Fibroblast of mammary gland (primary cell): ENCODE measurements around the gene SAMD3.
A peak's percentile ranks its signal among the peaks of the same experiment; 100 is the strongest.
"Not testable (repeated sequence)": the region's sequence is repeated elsewhere in the genome, so short reads cannot be mapped to it uniquely, and the experiment has no call there.

Source experiments
- DNase-seq: peaks from one replicate; pipeline ENCODE4 v3.0.0-alpha.2; 2010; ENCODE audit warnings: low read depth
- H3K4me3 ChIP-seq: 2 replicates; pipeline ENCODE4 v1.5.1; 2011; ENCODE audit warnings: low read depth, mild to moderate bottlenecking, low read length, moderate library complexity; ENCODE audit not compliant: control insufficient read depth
- TF ChIP-seq, protein P1 (sequence below): conservative IDR thresholded peaks from 2 replicates; pipeline ENCODE4 v1.5.1; 2011; ENCODE audit warnings: low read depth, low read length, inconsistent platforms; ENCODE audit not compliant: control insufficient read depth, insufficient read depth

SAMD3 gene

DNA sequence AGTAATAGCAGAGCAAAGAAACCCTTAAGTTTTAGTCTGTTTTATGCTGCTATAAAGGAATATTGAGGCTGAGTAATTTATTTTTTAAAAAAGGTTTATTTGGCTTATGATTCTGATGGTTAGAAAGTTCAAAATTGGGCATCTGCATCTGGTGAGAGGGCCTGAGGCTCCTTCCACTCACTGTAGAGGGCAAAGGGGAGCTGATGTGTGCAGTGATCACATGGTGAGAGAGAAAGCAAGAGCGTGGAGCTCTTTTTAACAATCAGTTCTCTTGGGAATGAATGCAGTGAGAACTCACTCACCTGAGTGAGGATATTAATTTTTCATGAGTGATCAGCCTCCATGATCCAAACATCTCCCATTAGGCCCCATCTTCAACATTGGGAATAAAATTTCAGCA is 36.4 kb upstream of the SAMD3 start:
- DNase-seq, result no peak
- TF ChIP-seq, protein P1, sequence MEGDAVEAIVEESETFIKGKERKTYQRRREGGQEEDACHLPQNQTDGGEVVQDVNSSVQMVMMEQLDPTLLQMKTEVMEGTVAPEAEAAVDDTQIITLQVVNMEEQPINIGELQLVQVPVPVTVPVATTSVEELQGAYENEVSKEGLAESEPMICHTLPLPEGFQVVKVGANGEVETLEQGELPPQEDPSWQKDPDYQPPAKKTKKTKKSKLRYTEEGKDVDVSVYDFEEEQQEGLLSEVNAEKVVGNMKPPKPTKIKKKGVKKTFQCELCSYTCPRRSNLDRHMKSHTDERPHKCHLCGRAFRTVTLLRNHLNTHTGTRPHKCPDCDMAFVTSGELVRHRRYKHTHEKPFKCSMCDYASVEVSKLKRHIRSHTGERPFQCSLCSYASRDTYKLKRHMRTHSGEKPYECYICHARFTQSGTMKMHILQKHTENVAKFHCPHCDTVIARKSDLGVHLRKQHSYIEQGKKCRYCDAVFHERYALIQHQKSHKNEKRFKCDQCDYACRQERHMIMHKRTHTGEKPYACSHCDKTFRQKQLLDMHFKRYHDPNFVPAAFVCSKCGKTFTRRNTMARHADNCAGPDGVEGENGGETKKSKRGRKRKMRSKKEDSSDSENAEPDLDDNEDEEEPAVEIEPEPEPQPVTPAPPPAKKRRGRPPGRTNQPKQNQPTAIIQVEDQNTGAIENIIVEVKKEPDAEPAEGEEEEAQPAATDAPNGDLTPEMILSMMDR, result no peak
- H3K4me3 ChIP-seq, result no peak overlapping the region

- H3K4me3 ChIP-seq, result no peak overlapping the region
- DNase-seq, result no peak
- TF ChIP-seq, protein P1, result no peak
Measured at GRCh38 chr6:130252527-130253237, 29.9 kb upstream of the SAMD3 start.

GRCh38 chr6:130245267-130245666 is 22.5 kb upstream of the SAMD3 start:
- TF ChIP-seq, protein P1, result no peak
- DNase-seq, result no peak
- no peak overlapping the region for H3K4me3 ChIP-seq

- no peak for DNase-seq
- TF ChIP-seq, protein P1, result no peak
- no peak overlapping the region for H3K4me3 ChIP-seq
Measured at GRCh38 chr6:130244728-130245127, 22.0 kb upstream of the SAMD3 start.

- DNase-seq, result peak; percentile 83
- H3K4me3 ChIP-seq, result no peak overlapping the region
- TF ChIP-seq, protein P1, result no peak
Measured at GRCh38 chr6:130240232-130240631, 17.5 kb upstream of the SAMD3 start.

- TF ChIP-seq, protein P1, result no peak
- no peak overlapping the region for H3K4me3 ChIP-seq
- no peak for DNase-seq
Measured at GRCh38 chr6:130239755-130240154, 17.0 kb upstream of the SAMD3 start.

GRCh38 chr6:130233330-130233729 is 10.6 kb upstream of the SAMD3 start:
- peak; percentile 8 for DNase-seq
- H3K4me3 ChIP-seq, result no peak overlapping the region
- TF ChIP-seq, protein P1, result no peak

DNA sequence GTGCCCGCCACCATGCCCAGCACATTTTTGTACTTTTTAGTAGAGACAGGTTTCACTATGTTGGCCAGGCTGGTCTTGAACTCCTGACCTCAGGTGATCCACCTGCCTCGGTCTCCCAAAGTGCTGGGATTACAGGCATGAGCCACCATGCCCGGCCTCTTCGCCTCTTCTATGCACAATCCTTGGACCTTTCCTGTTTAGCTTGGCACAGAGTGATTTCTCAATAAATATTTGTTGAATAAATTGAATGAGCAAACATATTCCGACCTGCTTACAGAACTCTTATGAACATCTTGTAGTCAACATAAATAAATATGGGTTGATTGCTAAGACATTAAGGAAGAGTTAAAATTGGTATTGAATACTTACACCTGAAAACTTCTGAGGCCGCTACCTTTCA is 7.8 kb upstream of the SAMD3 start:
- not testable (repeated sequence) for H3K4me3 ChIP-seq, DNase-seq
